Measurements from ENCODE around the gene AFMID.

The AFMID gene

DNA sequence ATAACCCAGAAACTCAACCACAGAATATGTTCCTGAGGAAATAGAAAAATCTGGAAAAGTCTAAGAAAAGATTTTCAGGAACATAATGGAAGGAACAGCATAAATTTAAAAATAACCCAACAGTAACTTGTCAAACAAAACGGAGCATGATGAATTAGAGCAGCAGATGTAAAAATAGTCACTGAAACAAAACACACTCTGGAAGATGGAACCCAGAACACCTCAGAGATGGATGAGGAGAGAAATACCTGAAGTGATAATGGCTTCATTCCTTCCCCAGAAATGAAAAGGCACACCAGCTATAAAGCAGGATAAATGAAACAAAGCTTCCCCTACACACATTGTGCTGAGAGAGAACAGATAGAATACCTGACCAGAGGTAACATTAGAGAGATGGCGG is 6.7 kb upstream of the AFMID start:
- no peak for DNase-seq

DNA sequence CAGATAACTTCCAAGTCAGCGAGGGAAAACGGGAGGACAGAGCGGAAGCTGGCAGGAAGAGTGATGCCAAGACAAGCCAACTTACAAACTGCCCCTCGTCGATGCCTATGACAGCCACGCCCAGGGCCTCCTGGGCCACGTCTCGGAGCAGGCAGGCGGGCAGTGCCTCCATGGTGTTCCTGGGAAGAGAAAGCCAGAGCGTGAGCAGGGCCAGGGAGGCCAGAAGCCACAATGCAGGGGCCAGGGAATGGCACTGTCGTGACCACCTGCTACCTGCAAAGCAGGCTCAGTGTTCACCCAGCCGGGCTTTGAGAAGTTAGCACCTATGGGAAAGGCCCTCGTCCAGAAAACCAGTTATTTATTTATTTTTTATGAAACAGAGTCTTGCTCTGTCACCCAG is 4.7 kb upstream of the AFMID start:
- no peak for DNase-seq

DNA sequence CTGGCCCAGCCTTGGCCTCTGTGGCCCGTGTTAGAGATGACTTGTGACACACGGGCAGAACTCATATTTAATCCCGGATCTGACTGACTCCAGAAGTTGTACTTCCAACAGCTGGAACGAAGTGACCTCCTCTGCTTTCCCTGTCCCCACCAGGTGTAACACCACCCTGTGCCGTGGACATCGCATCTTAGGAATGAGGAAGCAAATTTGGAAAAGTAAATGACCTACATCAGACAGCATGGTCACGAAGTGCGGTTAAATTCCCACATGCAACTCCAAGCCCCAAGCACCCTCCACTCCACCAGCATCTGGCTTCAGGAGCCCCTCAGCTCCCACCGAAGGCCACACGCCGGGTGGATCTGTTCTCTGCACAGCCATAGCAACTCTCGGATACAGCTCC is 3.2 kb upstream of the AFMID start:
- no peak for DNase-seq

DNA sequence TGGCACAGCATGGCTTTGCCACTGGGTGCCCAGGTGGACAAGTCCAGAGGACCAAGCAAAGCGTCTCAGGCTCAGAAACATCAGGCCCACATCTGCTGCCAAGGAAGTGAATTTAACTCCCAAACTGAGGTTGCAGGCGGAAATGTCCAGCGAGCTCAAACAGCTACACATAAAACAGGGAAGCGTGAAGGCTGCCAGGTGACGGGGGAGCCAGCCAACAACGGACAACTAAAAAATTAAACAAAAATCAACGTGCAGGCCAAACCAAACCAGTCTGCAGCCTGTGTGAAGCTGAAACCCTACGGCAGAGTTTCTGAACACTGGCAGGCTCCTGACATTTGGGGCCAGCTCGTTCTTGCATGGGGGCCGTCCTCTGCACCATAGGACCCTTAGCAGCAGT is 2.8 kb upstream of the AFMID start:
- DNase-seq, result no peak

DNA sequence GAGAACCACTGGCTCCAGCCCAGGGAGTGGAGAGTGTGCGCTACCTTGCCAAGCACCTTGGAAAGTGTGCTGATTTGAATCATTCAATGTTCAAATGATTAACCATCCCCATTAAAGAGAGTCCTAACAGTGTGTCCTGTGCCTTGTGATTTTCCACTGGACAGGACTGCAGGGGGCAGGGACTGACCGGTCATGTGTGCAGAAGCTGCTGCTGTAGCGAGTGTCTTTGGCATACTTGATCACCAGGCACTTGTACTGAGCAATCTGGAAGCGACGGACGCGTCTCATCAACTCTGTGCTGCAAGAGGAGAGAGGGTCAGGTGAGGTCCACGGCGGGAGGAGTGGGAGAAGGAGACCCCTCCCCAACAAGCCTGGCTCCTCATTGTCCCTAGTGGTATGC is 2.3 kb upstream of the AFMID start:
- no peak for DNase-seq

DNA sequence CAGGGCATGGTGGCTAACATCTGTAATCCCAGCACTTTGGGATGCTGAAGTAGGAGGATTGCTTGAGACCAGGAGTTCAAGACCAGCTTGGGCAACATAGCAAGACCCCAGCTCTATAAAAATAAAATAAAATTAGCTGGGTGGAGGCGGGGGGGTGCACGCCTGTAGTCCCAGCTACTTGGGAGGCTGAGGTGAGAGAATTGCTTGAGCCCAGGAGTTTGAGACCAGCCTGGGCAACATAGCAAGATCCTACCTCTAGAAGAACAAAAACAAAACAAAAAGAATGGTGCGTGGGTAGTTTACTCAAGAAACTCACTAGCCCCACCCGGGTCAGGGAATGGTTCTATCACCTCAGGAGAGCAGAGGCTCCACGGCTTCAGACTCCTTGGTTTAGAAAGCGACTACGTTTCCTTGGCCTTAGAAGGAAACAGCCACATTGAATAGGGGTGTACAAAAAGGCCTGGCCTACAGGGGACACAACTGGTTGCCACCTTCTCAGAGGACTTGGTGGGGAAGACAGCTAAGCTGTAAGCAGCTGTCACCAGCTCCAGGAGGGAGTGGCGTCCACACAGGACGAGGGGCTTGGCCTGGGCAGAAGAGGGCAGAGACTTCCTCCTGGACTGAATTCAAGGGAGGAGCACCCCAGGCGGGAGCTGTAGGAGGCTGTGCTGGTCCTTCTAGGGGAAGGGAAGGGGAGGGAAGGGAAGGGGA is 1.0 kb upstream of the AFMID start:
- no peak for DNase-seq

DNA sequence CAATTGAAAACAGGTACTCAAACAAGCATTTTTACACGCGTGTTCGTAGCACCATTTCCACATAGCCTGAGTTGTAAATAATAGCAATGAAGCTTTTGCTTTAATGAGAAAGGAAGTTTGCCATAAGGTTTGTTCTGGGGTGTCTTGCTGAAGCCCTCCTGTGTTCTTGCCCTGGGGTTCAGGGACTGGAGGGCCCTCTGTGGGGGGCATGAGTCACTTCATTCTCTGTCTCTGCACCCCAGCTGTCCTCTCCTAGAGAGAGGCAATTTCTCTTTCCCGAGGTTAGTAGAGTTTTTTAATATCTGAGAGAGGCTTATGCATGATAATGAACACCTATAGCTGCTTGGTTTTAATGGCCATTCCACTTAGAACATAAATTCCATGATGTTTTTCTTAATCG is 9.6 kb downstream of the AFMID start:
- no peak for DNase-seq

DNA sequence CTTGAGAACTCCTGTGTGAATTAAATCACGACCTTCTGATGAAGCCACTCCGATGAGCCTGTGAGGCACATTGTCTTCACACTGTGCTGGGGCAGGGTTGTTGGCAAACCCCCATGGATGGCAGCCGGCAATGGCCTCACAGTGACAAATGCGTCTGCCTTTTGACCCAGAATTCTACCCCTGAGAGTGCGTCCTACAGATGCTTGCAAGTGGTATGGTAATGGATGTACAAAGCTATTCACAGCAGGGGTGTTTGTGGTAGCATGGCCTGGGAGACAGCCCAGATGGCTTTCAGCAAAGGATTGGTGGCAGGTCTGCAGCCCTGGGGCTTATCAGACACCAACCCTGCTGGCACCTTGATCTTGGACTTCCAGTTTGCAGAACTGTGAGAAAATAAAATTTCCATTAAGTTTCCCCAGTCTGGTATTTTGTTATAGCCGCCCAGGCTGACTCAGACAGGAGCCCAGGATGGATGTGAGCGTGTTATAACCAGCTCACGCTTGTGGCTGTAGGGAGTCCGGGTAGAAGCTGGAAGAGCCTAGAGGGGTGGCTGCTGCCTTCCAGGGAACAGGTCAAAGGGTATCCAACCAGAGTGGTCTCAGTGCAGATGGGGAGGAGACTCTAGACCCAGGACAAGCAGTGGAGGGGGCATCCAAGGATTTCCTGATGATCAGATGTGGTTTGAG is 10.1 kb downstream of the AFMID start:
- DNase-seq, result peak; percentile 41

DNA sequence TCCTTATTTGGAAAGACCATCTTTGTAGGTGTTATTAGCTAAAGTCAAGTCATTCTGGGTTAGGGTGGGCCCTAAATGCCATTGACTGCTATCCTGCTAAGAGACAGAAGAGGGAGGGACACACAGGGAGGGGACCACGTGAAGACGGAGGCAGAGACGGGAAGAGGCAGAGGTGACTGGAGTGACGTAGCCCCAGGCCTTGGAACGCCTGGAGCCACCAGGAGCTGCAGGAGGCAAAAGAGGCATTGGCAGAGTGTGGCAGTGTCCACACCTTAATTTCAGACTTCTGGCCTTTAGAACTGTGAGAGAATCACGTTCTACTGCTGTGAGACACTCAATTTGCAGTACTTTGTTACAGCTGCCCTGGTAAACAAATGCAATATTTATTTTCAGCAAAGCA is 13.3 kb downstream of the AFMID start:
- no peak for DNase-seq

DNA sequence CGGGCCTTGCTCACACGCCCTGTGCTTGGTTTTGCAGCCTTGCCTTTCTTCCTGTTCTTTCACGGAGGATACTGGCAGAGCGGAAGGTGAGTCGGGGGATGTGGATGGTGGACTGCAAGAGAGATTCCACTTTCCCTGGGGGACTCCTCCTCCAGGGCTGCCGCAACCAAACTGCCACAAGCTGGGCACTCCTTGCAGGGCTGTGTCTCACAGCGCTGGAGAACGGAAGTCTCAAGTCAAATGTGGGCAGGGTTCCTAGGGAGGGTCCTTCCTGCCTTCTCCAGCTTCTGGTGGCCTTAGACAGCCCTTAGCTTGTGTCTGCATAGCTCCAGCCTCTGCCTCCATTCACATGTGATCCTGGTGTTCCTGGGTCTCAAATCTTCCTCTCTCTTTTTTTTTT is 15.5 kb downstream of the AFMID start:
- no peak for DNase-seq

DNA sequence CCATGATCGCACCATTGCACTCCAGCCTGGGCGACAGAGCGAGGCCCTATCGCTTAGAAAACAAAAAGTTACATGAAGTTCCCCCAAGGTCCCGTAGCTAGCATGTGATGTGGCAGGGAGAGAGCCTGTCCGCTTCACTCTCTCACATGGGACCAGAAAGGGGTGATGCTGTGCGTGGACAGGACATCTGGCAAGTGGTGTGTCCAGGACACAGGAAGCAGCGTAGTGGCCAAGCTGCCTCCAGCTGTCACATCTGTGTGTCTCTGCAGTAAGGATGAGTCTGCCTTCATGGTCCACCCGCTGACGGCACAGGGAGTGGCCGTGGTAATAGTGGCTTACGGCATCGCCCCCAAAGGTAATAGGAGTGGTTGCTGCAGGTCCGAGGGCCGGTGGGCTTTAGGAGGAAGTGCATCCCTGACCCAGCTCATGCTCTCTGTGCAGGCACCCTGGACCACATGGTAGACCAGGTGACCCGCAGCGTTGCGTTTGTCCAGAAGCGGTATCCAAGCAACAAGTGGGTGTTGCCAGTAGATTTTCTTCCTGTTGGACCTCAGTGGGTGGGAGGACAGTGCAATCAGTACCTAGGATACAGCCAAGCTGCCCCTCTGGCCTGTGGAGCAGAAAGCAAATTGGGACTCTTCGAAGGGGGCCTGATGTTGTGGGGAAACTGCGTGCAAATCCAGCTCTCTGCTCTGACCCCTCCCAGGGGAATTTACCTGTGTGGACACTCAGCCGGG is 17.4 kb downstream of the AFMID start:
- no peak for DNase-seq

DNA sequence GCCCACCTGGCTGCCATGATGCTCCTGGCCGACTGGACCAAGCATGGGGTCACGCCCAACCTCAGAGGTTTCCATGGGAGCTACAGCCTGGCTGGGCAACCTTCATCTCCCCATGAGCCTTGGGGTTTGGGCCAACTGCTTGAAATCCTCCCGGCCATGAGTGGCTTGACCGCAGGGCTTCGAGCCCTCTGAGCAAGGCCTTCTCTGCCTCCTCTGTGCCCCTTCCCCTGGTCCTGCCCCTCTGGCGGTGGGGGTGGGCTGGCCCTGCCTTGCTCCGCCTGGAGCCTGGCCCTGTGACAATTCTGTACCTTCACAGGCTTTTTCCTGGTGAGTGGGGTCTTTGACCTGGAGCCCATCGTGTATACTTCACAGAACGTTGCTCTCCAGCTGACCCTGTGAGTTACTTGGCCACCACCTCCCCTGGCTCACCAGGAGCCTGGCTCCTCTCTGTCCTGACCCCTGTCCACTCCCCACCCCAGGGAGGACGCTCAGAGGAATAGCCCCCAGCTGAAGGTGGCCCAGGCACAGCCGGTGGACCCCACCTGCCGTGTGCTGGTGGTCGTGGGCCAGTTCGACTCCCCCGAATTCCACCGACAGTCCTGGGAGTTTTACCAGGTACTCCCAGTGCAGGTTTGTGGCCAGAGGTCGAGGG is 18.1 kb downstream of the AFMID start:
- no peak for DNase-seq

DNA sequence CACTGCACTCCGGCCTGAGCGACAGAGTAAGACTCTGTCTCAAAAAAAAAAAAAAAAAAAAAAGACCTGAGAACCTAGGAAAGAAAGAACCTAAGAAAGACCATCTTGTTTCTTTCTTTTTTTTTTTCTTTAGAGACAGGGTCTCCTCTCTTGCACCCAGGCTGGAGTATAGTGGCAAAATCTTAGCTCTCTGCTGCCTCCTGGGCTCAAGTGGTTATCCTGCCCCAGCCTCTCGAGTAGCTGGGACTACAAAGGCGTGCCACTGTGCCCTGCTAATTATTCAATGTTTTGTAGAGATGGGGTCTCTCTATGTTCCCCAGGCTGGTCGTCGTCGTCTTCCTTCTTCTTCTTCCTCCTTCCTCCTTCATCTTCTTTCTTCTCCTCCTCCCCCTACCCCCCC is 19.1 kb downstream of the AFMID start:
- DNase-seq, result no peak

DNA sequence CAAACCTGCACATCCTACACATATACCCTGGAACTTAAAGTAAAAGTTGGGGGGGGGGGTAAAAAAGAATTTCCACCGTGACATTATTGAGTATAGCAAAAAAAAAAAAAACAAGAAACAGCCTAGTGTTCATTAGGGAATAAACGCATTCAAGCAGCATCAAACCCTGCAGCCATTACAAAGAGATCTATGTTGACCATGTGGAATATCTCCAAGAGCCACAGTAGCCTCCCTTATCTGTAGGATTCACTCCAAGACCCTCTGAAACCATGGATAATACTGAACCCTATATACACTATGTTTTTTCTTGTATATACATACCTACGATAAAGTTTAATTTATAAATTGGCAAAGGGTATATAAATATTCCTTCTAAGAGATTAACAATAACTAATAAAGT is 21.3 kb downstream of the AFMID start:
- DNase-seq, result no peak

DNA sequence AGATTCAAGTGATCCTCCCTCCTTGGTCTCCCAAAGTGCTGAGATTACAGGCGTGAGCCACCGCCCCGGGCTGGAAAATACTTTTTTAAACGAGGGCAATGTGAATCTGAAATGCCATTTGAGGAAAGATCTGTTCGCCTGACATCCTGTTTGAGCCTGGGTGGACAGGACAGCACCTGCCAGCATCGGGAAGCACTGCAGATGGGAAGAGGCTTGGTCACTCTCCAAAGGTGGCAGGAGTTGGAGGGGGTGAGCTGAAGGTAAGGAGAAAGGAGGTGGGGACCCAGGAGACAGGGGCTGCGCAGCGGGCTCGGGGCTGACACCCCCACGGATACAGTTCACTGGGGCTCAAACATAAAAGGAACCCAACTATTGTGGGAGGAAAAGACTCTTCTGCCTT is 22.9 kb downstream of the AFMID start:
- no peak for DNase-seq

DNA sequence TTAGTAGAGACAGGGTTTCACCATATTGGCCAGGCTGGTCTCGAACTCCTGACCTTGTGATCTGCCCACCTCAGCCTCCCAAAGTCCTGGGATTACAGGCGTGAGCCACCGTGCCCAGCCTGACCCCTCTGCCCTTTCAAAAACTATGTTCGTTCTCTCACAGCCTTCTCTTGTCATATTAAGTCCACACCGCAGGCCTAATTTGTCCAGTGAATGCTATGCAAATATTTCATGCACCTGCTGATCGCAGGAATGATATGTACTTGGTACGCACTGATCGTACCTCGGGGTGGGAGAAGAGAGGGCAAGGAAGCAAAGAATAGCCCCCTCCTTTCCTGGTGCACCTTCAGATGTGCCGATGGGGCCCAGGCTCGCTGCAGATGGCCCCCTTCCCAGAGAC is 23.9 kb downstream of the AFMID start:
- DNase-seq, result no peak

DNA sequence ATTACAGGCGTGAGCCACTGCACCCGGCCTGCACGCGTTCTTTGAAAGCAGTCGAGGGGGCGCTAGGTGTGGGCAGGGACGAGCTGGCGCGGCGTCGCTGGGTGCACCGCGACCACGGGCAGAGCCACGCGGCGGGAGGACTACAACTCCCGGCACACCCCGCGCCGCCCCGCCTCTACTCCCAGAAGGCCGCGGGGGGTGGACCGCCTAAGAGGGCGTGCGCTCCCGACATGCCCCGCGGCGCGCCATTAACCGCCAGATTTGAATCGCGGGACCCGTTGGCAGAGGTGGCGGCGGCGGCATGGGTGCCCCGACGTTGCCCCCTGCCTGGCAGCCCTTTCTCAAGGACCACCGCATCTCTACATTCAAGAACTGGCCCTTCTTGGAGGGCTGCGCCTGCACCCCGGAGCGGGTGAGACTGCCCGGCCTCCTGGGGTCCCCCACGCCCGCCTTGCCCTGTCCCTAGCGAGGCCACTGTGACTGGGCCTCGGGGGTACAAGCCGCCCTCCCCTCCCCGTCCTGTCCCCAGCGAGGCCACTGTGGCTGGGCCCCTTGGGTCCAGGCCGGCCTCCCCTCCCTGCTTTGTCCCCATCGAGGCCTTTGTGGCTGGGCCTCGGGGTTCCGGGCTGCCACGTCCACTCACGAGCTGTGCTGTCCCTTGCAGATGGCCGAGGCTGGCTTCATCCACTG is 27.0 kb downstream of the AFMID start, which contains the start of gene BIRC5:
Gene BIRC5 (plus strand): TSS at position 238 of the 690 bp plus-strand sequence. CDS start 64 bp downstream, at position 302.
- DNase-seq, result peak; percentile 91

DNA sequence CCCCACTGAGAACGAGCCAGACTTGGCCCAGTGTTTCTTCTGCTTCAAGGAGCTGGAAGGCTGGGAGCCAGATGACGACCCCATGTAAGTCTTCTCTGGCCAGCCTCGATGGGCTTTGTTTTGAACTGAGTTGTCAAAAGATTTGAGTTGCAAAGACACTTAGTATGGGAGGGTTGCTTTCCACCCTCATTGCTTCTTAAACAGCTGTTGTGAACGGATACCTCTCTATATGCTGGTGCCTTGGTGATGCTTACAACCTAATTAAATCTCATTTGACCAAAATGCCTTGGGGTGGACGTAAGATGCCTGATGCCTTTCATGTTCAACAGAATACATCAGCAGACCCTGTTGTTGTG is 27.5 kb downstream of the AFMID start:
- no peak for DNase-seq

DNA sequence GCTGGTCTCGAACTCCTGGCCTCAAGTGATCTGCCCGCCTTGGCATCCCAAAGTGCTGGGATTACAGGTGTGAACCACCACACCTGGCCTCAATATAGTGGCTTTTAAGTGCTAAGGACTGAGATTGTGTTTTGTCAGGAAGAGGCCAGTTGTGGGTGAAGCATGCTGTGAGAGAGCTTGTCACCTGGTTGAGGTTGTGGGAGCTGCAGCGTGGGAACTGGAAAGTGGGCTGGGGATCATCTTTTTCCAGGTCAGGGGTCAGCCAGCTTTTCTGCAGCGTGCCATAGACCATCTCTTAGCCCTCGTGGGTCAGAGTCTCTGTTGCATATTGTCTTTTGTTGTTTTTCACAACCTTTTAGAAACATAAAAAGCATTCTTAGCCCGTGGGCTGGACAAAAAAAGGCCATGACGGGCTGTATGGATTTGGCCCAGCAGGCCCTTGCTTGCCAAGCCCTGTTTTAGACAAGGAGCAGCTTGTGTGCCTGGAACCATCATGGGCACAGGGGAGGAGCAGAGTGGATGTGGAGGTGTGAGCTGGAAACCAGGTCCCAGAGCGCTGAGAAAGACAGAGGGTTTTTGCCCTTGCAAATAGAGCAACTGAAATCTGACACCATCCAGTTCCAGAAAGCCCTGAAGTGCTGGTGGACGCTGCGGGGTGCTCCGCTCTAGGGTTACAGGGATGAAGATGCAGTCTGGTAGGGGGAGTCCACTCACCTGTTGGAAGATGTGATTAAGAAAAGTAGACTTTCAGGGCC is 32.4 kb downstream of the AFMID start:
- no peak for DNase-seq

DNA sequence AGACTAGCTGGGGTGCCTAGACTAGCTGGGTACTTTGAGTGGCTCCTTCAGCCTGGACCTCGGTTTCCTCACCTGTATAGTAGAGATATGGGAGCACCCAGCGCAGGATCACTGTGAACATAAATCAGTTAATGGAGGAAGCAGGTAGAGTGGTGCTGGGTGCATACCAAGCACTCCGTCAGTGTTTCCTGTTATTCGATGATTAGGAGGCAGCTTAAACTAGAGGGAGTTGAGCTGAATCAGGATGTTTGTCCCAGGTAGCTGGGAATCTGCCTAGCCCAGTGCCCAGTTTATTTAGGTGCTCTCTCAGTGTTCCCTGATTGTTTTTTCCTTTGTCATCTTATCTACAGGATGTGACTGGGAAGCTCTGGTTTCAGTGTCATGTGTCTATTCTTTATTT is 35.9 kb downstream of the AFMID start:
- no peak for DNase-seq

DNA sequence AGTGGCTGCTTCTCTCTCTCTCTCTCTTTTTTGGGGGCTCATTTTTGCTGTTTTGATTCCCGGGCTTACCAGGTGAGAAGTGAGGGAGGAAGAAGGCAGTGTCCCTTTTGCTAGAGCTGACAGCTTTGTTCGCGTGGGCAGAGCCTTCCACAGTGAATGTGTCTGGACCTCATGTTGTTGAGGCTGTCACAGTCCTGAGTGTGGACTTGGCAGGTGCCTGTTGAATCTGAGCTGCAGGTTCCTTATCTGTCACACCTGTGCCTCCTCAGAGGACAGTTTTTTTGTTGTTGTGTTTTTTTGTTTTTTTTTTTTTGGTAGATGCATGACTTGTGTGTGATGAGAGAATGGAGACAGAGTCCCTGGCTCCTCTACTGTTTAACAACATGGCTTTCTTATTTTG is 36.6 kb downstream of the AFMID start:
- DNase-seq, result no peak

Data from NCI-H2227 treated with DMSO at 0.1 percent for 48 hours (cell line).